NCI-H510A treated with DMSO at 0.1 percent for 48 hours (cell line): Measurements from ENCODE around the gene KIF1B.
A peak's percentile ranks its signal among the peaks of the same experiment; 100 is the strongest.
"Not testable (repeated sequence)": the region's sequence is repeated elsewhere in the genome, so short reads cannot be mapped to it uniquely, and the experiment has no call there.

Experiments used
- DNase-seq: peaks from one replicate; lab custom pipeline; 2025; lab: John Stamatoyannopoulos, UW

The KIF1B gene

DNA sequence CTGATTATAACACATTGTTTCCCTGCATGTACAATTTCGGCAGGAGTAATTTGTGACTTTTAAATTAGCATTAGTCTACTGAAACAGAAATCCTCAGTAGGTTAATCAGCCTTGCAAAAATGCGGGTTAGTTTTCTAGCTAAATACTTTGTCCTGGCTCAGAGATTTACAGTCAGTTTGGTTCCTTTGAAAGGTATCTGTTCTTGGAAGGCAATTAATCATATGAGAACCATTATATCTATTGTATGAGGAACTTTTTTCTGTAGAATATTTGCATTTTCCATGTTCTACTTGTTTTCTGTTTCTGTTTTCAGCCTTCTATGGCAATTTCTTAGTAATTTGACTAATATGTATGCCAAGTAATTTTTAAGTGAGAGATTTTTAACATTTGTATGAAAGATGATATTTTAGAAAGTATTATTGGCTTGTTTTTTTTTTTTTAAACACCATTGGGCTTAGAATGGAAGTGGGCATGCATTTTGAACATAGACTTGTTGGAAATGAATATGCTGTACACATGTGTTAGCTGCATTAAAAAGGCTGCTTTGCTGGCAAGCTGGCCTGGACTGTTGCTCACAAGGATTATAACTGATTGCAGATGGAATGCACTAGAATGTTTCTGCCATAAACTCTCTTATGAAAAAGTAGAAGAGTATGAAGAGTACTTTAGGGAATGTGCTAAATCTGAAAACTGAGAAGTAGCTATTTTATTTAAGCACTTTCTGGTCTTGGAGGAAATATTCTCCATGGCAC lies 26.2 kb downstream of the KIF1B start:
- DNase-seq, result no peak

- no peak for DNase-seq
Measured at GRCh38 chr1:10237157-10237539, 26.8 kb downstream of the KIF1B start.

DNA sequence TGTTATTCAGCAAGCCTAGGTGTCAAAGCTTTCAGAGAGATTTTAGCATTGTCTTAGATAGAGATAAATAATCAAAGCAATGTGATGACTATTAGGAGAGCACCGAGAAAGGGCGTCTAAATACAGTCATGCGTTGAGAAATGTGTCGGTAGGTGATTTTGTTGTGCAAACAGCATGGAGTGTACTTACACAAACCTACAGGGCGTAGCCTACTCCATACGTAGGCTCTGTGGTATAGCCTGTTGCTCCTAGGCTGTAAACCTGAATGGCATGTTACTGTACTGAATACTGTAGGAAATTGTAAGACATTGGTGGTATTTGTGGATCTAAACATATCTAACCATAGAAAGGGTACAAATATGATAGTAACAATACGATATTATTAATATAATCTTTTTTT lies 31.8 kb downstream of the KIF1B start:
- peak; percentile 70 for DNase-seq

GRCh38 chr1:10242811-10243210 lies 32.4 kb downstream of the KIF1B start:
- no peak for DNase-seq

GRCh38 chr1:10245674-10246073 lies 35.3 kb downstream of the KIF1B start:
- no peak for DNase-seq

- no peak for DNase-seq
Measured at GRCh38 chr1:10249808-10250457, 39.6 kb downstream of the KIF1B start.

- DNase-seq, result peak; percentile 64
Measured at GRCh38 chr1:10250663-10251062, 40.3 kb downstream of the KIF1B start.

DNA sequence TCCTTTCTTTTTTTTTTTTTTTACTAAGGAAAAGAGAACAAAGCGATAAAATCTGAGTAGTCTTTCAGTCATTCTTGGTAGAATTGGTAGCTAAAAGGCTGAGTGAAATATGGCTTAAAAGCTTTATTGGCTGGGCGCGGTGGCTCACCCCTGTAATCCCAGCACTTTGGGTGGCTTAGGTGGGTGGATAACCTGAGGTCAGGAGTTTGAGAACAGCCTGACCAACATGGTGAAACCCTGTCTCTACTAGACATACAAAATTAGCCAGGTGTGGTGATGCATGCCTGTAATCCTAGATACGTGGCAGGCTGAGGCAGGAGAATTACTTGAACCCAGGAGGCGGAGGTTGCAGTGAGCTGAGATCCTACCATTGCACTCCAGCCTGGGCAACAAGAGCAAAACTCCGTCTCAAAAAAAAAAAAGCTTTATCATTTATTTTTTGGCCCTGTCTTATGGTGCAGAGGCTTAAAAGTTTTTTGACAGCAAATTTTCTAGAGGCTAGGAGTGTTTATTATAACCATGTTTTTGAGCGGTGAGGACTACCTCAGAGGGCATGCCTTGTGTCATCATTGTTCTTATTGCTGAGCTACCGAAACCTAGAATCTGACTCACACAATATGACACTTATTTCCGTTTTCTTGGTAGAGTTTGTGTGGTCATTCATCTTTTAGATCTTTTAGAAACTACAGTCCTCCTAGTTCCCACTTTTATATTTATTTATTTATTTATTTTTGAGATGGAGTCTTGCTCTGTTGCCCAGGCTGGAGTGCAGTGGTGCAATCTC lies 41.1 kb downstream of the KIF1B start:
- not testable (repeated sequence) for DNase-seq

GRCh38 chr1:10252508-10252907 lies 42.1 kb downstream of the KIF1B start:
- DNase-seq, result no peak

DNA sequence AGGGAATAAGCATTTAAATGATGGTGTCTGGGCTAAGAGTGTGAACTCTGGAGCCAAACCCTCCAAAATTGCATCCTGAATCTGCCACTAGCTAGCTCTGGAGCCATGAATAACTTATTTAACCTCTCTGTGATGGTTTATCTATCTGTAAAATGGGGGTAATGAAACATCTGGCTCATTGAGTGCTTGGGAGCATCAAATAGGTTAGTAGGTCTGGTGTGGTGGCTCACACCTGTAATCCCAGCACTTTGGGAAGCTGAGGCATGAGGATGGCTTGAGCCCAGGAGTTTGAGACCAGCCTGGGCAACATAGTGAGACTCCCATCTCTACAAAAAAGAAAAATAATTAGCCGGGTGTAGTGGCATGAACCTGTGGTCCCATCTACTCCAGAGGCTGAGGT lies 42.8 kb downstream of the KIF1B start:
- DNase-seq, result no peak

- DNase-seq, result peak; percentile 42
Measured at GRCh38 chr1:10253755-10254154, 43.4 kb downstream of the KIF1B start.

GRCh38 chr1:10257851-10258250 lies 47.5 kb downstream of the KIF1B start:
- no peak for DNase-seq

GRCh38 chr1:10259547-10259946 lies 49.2 kb downstream of the KIF1B start:
- not testable (repeated sequence) for DNase-seq

- DNase-seq, result no peak
Measured at GRCh38 chr1:10263450-10264082, 53.2 kb downstream of the KIF1B start.

DNA sequence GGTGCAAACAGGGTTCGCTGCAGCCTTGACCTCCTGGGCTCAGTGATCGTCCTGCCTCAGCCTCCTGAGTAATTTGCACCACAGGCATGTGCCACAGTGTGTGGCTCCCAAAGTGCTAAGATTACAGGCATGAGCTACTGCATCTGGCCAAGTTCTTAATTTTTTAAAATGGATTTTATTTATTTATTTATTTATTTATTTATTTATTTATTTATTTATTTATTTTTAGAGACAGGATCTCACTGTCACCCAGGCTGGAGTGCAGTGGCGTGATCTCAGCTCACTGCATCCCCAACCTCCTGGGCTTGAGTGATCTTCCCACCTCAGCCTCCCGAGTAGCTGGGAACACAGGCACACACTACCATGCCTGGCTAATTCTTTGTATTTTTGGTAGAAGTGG lies 54.7 kb downstream of the KIF1B start:
- no peak for DNase-seq

DNA sequence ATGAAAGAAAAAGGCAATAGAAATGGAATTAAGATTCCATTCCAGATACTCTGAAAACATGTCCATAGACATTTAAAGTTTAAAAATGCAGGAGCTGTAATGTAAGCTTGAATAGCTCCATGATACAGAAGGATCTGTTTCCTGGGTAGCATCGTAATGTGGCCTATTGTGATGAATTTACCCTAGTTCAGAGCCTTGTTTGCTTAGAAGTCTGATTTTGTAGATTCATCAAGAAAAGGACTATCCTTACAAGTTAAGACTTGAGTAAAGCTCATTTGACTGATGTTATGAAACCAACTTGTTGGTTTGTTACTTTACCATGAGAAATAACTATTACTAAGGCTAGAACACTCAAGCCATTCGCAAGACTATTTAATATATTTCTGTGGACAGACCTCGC lies 55.5 kb downstream of the KIF1B start:
- DNase-seq, result no peak

- no peak for DNase-seq
Measured at GRCh38 chr1:10267319-10267718, 56.9 kb downstream of the KIF1B start.

- DNase-seq, result no peak
Measured at GRCh38 chr1:10267921-10268320, 57.6 kb downstream of the KIF1B start.

GRCh38 chr1:10271090-10271489 lies 60.7 kb downstream of the KIF1B start:
- no peak for DNase-seq

DNA sequence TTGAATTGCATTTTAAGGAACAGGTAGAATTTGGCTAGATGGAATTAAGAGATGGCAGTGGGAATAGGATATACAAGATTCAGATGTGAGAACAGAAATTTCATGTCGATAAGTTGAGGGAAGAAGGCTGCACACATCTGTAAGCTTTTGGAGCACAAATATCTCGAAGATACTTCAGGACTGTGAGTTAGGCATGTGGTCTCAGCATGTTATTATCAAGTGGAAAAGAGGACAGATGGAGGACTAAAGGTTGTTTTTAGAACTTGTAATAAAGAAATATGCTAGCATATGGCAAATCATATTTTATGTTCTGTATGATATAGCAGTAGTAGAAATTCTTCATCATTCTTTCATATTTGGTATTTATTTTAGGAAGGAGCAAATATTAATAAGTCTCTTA lies 61.5 kb downstream of the KIF1B start:
- no peak for DNase-seq

GRCh38 chr1:10272274-10272673 lies 61.9 kb downstream of the KIF1B start:
- no peak for DNase-seq

GRCh38 chr1:10278880-10279279 lies 68.5 kb downstream of the KIF1B start:
- DNase-seq, result no peak
